Measurements from ENCODE around the gene TTPAL. TPM values are rescaled to one million over a fixed set of nuclear protein-coding genes. Genes with fewer than 3 reads are reported as not detected.

Gene TTPAL
- total RNA-seq, 2 experiments from 2014 or later, result 9.0 to 9.9 TPM

DNA sequence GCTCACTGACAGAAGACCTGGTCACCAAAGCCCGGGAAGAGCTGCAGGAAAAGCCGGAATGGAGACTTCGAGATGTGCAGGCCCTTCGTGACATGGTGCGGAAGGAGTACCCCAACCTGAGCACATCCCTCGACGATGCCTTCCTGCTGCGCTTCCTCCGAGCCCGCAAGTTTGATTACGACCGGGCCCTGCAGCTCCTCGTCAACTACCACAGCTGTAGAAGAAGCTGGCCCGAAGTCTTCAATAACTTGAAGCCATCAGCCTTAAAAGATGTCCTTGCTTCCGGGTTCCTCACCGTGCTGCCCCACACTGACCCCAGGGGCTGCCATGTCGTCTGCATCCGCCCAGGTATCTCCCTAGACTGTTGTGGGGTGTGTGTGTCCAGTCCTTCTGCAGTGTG lies 4.4 kb downstream of the TTPAL start:
- Mint-ChIP-seq H3K36me3 (ENCODE audit: low read depth) (peaks cover 53% of the 10 kb centered on the region), H3K4me3 (no peak overlapping the region), H3K27me3 (no peaks in the 10 kb centered on the region), H3K9me3 (no peaks in the 10 kb centered on the region), H3K4me1 (ENCODE audit: low read depth) (peaks cover 23% of the 10 kb centered on the region), H3K27ac (no peak overlapping the region)
- H3K27me3 ChIP-seq (ENCODE audit: control insufficient read depth in 1 of 2, insufficient read depth in 2 of 2, low read length in 2 of 2), result no peaks in the 10 kb centered on the region
- peaks cover 46% of the 10 kb centered on the region for H3K36me3 ChIP-seq (ENCODE audit: insufficient read depth, low read length)
- TF ChIP-seq, protein P1, sequence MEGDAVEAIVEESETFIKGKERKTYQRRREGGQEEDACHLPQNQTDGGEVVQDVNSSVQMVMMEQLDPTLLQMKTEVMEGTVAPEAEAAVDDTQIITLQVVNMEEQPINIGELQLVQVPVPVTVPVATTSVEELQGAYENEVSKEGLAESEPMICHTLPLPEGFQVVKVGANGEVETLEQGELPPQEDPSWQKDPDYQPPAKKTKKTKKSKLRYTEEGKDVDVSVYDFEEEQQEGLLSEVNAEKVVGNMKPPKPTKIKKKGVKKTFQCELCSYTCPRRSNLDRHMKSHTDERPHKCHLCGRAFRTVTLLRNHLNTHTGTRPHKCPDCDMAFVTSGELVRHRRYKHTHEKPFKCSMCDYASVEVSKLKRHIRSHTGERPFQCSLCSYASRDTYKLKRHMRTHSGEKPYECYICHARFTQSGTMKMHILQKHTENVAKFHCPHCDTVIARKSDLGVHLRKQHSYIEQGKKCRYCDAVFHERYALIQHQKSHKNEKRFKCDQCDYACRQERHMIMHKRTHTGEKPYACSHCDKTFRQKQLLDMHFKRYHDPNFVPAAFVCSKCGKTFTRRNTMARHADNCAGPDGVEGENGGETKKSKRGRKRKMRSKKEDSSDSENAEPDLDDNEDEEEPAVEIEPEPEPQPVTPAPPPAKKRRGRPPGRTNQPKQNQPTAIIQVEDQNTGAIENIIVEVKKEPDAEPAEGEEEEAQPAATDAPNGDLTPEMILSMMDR (IDR thresholded peaks at IDR 0.05), result no peak
- no peak overlapping the region for H3K4me3 ChIP-seq (ENCODE audit: low read length)
- H3K4me1 ChIP-seq (ENCODE audit: insufficient read depth, low read length), result peaks cover 15% of the 10 kb centered on the region
- intact Hi-C loops (cut with DNase I, micrococcal nuclease), result no loop called here
- POLR2A ChIA-PET, result no interaction called here
- no peaks in the 10 kb centered on the region for H3K9me3 ChIP-seq (ENCODE audit: control insufficient read depth in 1 of 2, insufficient read depth in 1 of 2, low read length in 2 of 2)
- DNase-seq (no peak), ATAC-seq (ENCODE audit: poor library complexity) (no peak)
- H3K27ac ChIP-seq (ENCODE audit: low read depth in 1 of 2, low read length in 2 of 2), result no peak overlapping the region
- CTCF ChIA-PET, result no interaction called here

- Mint-ChIP-seq H3K9me3 (no peaks in the 10 kb centered on the region), H3K27ac (no peak overlapping the region), H3K4me1 (ENCODE audit: low read depth) (peaks cover 5% of the 10 kb centered on the region), H3K36me3 (ENCODE audit: low read depth) (peaks cover 60% of the 10 kb centered on the region), H3K4me3 (no peak overlapping the region), H3K27me3 (no peaks in the 10 kb centered on the region)
- Histone ChIP-seq H3K36me3 (ENCODE audit: insufficient read depth, low read length) (peaks cover 58% of the 10 kb centered on the region), H3K4me3 (ENCODE audit: low read length) (no peak overlapping the region), H3K4me1 (ENCODE audit: insufficient read depth, low read length) (no peaks in the 10 kb centered on the region), H3K27ac (ENCODE audit: low read depth in 1 of 2, low read length in 2 of 2) (no peak overlapping the region), H3K27me3 (ENCODE audit: control insufficient read depth in 1 of 2, insufficient read depth in 2 of 2, low read length in 2 of 2) (no peaks in the 10 kb centered on the region), H3K9me3 (ENCODE audit: control insufficient read depth in 1 of 2, insufficient read depth in 1 of 2, low read length in 2 of 2) (no peaks in the 10 kb centered on the region)
- ATAC-seq (ENCODE audit: poor library complexity) (no peak), DNase-seq (no peak)
- intact Hi-C loops (cut with DNase I, micrococcal nuclease), result no loop called here
- ChIA-PET CTCF (no interaction called here), POLR2A (interaction anchor here (0.5 to 0.6 kb wide), 2 partner anchors 127 to 847 kb away, joined by 3 read pairs; no protein-coding TSS in a partner anchor)
- TF ChIP-seq, protein P1 (IDR thresholded peaks at IDR 0.05), result no peak
Measured at GRCh38 chr20:44481719-44482416, 6.2 kb downstream of the TTPAL start.

- intact Hi-C loops (cut with DNase I, micrococcal nuclease), result no loop called here
- DNase-seq (no peak), ATAC-seq (ENCODE audit: poor library complexity) (no peak)
- no peak overlapping the region for H3K4me3 ChIP-seq (ENCODE audit: low read length)
- peaks cover 66% of the 10 kb centered on the region for H3K36me3 ChIP-seq (ENCODE audit: insufficient read depth, low read length)
- peaks cover 68% of the 10 kb centered on the region for H3K36me3 Mint-ChIP-seq (ENCODE audit: low read depth)
- no peaks in the 10 kb centered on the region for H3K9me3 Mint-ChIP-seq
- H3K27ac Mint-ChIP-seq, result no peak overlapping the region
- H3K27me3 Mint-ChIP-seq, result no peaks in the 10 kb centered on the region
- H3K4me1 Mint-ChIP-seq (ENCODE audit: low read depth), result no peaks in the 10 kb centered on the region
- no peak overlapping the region for H3K4me3 Mint-ChIP-seq
- CTCF ChIA-PET, result interaction anchor here (0.7 kb wide), 1 partner anchor 25 kb away, joined by 3 read pairs; no protein-coding TSS in a partner anchor
- H3K27ac ChIP-seq (ENCODE audit: low read depth in 1 of 2, low read length in 2 of 2), result no peak overlapping the region
- POLR2A ChIA-PET, result no interaction called here
- TF ChIP-seq, protein P1 (IDR thresholded peaks at IDR 0.05), result no peak
- no peaks in the 10 kb centered on the region for H3K27me3 ChIP-seq (ENCODE audit: control insufficient read depth in 1 of 2, insufficient read depth in 2 of 2, low read length in 2 of 2)
- no peaks in the 10 kb centered on the region for H3K9me3 ChIP-seq (ENCODE audit: control insufficient read depth in 1 of 2, insufficient read depth in 1 of 2, low read length in 2 of 2)
- H3K4me1 ChIP-seq (ENCODE audit: insufficient read depth, low read length), result no peaks in the 10 kb centered on the region
Measured at GRCh38 chr20:44483112-44483511, 7.4 kb downstream of the TTPAL start.
